ENCODE data around the gene ZNF525.
"Not testable (repeated sequence)": the region's sequence is repeated elsewhere in the genome, so short reads cannot be mapped to it uniquely, and the experiment has no call there.

The ZNF525 gene

GRCh38 chr19:53395840-53396524 lies 30.5 kb downstream of the ZNF525 start:
- not testable (repeated sequence) for DNase-seq

DNA sequence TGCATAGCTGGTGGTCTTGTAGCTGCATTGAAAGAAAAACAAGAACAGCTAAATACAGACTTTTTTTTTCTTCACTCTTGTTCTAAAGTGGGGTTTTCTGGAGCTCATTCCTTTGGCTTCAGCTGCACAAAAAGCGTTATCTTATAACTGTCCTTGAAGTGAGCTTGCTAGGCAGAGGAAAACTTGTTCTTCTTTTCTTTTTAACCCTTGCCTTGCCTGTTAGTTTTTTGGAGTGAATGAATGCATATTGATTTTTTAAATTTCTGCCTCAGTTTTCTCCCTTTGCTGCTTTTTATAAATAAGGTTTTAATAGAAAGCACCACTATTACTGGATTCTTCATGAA lies 31.0 kb downstream of the ZNF525 start:
- DNase-seq, result no peak

DNA sequence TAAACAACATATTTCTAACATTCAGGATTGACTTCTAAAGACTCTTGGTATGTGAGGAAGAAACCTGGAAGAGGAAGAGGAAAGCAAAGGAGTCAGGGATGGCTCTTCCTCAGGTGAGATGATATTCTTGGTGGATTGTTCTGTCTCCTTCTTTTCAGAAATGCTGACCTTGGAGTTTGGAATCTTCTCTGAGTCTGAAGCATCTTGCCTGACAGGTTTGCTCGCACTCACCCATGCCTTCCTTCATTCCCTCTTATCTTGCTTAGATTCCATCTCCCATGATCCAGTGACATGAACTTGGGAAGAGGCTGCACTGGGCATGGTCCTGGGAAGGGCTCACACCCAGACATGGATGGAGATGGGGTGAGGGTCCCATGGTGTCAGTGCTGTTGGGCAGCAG lies 32.4 kb downstream of the ZNF525 start:
- not testable (repeated sequence) for DNase-seq

GRCh38 chr19:53409505-53410204 lies 44.1 kb downstream of the ZNF525 start:
- no peak for DNase-seq

GRCh38 chr19:53420520-53421315 lies 55.2 kb downstream of the ZNF525 start:
- DNase-seq, result not testable (repeated sequence)

- DNase-seq, result no peak
Measured at GRCh38 chr19:53422551-53422950, 57.0 kb downstream of the ZNF525 start.

DNA sequence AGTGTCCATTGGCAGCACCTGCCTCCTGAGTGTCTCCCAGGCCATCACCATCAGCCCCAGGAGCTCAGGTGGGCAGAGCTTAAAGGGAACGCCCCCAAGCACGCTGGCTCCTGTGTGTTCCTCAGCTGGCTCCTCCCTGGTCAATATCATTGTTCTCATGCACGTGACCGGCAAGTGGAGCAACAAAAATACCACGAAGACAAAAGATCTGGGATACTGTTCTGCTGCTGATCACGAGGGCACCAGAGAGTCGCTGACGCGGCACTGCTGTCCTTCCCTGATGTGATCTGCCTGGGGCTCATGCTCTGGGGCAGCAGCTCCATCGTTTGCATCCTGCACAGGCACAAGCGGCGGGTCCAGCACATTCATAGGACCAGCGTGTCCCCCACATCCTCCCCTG lies 57.6 kb downstream of the ZNF525 start:
- not testable (repeated sequence) for DNase-seq

- not testable (repeated sequence) for DNase-seq
Measured at GRCh38 chr19:53423680-53424079, 58.2 kb downstream of the ZNF525 start.

DNA sequence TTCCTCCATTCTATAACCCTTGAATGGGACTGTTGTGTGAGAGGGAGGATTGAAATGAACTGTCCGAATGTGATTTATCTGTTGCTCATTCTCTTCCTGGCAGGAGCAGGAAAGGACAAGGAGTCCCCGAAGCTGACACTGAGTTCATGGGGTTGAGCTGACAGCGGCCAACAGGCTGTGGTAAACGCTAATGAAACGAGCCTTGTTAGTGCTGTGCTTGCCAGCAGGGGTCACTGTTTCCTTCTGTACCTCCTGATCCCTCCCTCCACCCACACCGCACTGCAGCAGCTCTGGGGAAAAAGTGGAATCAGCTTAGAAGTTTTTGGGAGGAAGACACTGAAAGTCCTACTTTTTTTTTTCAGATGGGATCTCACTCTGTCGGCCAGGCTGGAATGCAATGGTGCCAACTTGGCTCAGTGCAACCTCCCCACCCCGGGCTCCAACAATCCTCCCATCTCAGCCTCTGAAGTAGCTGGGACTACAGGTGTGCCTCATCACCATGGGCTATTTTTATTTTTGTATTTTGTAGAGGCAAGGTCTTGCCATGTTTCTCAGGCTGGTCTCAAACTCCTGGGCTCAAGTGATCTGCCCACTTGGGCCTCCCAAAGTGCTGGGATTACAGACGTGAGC lies 59.6 kb downstream of the ZNF525 start:
- DNase-seq, result no peak

- peak; percentile 50 for DNase-seq
Measured at GRCh38 chr19:53431399-53432087, 66.0 kb downstream of the ZNF525 start, which contains the start of gene ZNF761. TSS of gene ZNF761 (plus strand) at chr19:53431984. CDS start at chr19:53447269, 15,285 bp downstream.

- no peak for DNase-seq
Measured at GRCh38 chr19:53432088-53432661, 66.7 kb downstream of the ZNF525 start.

Data from NK-92 treated with Interleukin-12 subunit alpha and Interleukin-12 subunit beta, amount 100 ng/mL, for 24 hours (cell line).